Smooth muscle cell (in vitro differentiated cells): ENCODE measurements around the gene CTPS2. TPM values are rescaled to one million over a fixed set of nuclear protein-coding genes. Genes with fewer than 3 reads are reported as not detected.
"Not testable (repeated sequence)": the region's sequence is repeated elsewhere in the genome, so short reads cannot be mapped to it uniquely, and the experiment has no call there.

Experiments used
- DNase-seq: peaks from one replicate; lab custom pipeline; 2025; ENCODE audit not compliant: unreplicated experiment; lab: John Stamatoyannopoulos, UW
- H2AFZ ChIP-seq: fragments of 200-600 bp; sonication (generic); 2 replicates; pipeline ENCODE4 v1.6.0; 2016; ENCODE audit warnings: antibody characterized with exemption, low read depth, mild to moderate bottlenecking
- H3F3A ChIP-seq: fragments of 200-600 bp; sonication (generic); 2 replicates; pipeline ENCODE4 v1.6.0; 2017; ENCODE audit warnings: antibody characterized with exemption, low read depth
- H3K27ac ChIP-seq: fragments of 200-600 bp; sonication (generic); 2 replicates; pipeline ENCODE4 v1.5.1; 2016; ENCODE audit warnings: low read depth, mild to moderate bottlenecking
- H3K27me3 ChIP-seq: fragments of 200-600 bp; sonication (generic); 2 replicates; pipeline ENCODE4 v1.6.1; 2016; ENCODE audit warnings: low read depth, mild to moderate bottlenecking
- H3K36me3 ChIP-seq: fragments of 200-600 bp; sonication (generic); 2 replicates; pipeline ENCODE4 v1.5.1; 2016; ENCODE audit warnings: low read depth
- H3K4me1 ChIP-seq: fragments of 200-600 bp; sonication (generic); 2 replicates; pipeline ENCODE4 v1.5.1; 2016; ENCODE audit warnings: low read depth
- H3K4me2 ChIP-seq: fragments of 200-600 bp; sonication (generic); 2 replicates; pipeline ENCODE4 v1.6.0; 2016; ENCODE audit warnings: mild to moderate bottlenecking
- H3K4me3 ChIP-seq: fragments of 200-600 bp; sonication (generic); 2 replicates; pipeline ENCODE4 v1.5.1; 2016; ENCODE audit warnings: mild to moderate bottlenecking
- H3K79me2 ChIP-seq: fragments of 200-600 bp; sonication (generic); 2 replicates; pipeline ENCODE4 v1.6.0; 2016; ENCODE audit warnings: low read depth, mild to moderate bottlenecking
- H3K9ac ChIP-seq: fragments of 200-600 bp; sonication (generic); 2 replicates; pipeline ENCODE4 v1.6.0; 2016; ENCODE audit warnings: low read depth
- H3K9me3 ChIP-seq: fragments of 200-600 bp; sonication (generic); replicated peaks from 2 replicates; pipeline ENCODE4 v1.5.1; 2016; ENCODE audit warnings: low read depth
- H4K20me1 ChIP-seq: fragments of 200-600 bp; sonication (generic); 2 replicates; pipeline ENCODE4 v1.6.0; 2016; ENCODE audit warnings: low read depth
- CTCF ChIP-seq: fragments of 200-600 bp; sonication (generic); IDR thresholded peaks from 2 replicates; pipeline ENCODE4 v1.5.1; 2017; ENCODE audit warnings: borderline replicate concordance, mild to moderate bottlenecking, antibody characterized with exemption; ENCODE audit not compliant: insufficient read depth, poor library complexity, severe bottlenecking
- WGBS: methylation state at CpG from one replicate; pipeline ENCODE4 v1.1.7; 2016; ENCODE audit warnings: low lambda C conversion rate; 5-methylcytosine and 5-hydroxymethylcytosine counted together
- polyA plus RNA-seq: library from polyadenylated mRNA; unstranded; fragments of >200 nt; fragmentation: Nextera tagmentation; extraction: Ambion mirVana; gene quantifications from 2 replicates; pipeline ENCODE4 v1.2.1, GENCODE V29; 2016
- total RNA-seq: library from RNA; depleted of rRNA; stranded (reverse); fragments of >200 nt; gene quantifications from 2 replicates; pipeline ENCODE4 v1.2.3, GENCODE V29; 2014

The CTPS2 gene
- total and polyA plus RNA-seq, 2 experiments from 2014 or later = 19.4 to 37.1 TPM

DNA sequence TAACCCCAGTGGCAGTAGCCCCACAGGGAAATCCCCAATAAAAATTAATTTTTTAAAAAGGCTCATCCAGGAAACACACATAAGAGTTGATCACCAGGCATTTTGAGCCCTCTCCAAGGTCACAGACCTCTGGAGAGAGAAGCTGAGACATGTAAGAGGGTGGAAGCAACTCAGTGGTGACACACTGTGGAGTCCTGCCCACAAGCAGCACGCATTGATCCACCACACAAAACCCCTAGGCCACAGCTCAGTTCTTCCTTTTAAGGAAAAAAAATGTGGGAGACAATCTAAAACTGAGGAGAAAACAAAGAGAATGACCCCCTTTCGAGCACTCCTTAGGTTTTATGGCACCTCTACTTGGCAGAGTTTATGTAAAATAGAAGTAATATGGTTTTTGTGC lies 134.3 kb downstream of the CTPS2 start:
- Histone ChIP-seq H3K4me2 (no peak overlapping the region), H3K9me3 (peaks cover 10% of the 10 kb centered on the region), H4K20me1 (no peaks in the 10 kb centered on the region), H2AFZ (no peak overlapping the region), H3F3A (no peaks in the 10 kb centered on the region), H3K4me1 (peaks cover 21% of the 10 kb centered on the region), H3K27me3 (no peaks in the 10 kb centered on the region), H3K4me3 (no peak overlapping the region), H3K27ac (no peak overlapping the region), H3K36me3 (no peaks in the 10 kb centered on the region), H3K79me2 (no peaks in the 10 kb centered on the region), H3K9ac (no peak overlapping the region)
- no peak for DNase-seq
- WGBS = 36% methylated on average over 2 of the region's 2 CpGs
- no peak for TF ChIP-seq CTCF

DNA sequence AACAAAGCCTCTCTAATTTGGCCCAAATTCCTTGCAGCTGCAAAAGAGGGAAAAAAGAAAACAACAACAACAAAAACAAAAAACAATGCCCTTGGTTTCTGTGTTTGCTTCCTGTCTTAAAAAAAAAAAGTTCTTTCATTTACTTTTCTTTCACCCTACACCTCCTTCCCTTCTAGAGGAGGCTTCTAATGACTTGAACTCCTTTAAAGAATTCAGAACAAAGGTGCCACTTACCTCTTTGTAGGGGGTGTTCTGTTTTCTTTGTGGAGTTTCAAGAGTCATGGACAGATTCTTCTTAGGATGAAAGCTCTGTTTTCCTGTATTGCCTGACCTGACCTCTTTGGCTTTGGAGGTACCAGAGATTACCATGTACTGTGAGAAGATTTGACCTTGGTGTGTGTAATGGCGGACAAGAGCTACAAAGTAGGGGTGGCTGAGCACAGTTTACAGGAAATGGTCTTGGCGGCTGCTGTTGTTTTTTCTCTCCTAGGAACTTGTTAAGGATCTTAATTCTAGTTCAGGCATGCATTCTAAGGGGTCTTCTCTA lies 134.9 kb downstream of the CTPS2 start:
- H3K4me3 ChIP-seq = no peak overlapping the region
- H3K36me3 ChIP-seq = no peaks in the 10 kb centered on the region
- 74% methylated on average over 2 of the region's 2 CpGs for WGBS
- no peaks in the 10 kb centered on the region for H4K20me1 ChIP-seq
- H3K27ac ChIP-seq = no peak overlapping the region
- H3K27me3 ChIP-seq = no peaks in the 10 kb centered on the region
- no peak overlapping the region for H3K9ac ChIP-seq
- TF ChIP-seq CTCF = no peak
- H3K9me3 ChIP-seq = peaks cover 10% of the 10 kb centered on the region
- H3K4me2 ChIP-seq = no peak overlapping the region
- no peaks in the 10 kb centered on the region for H3K79me2 ChIP-seq
- DNase-seq = no peak
- no peak overlapping the region for H2AFZ ChIP-seq
- H3K4me1 ChIP-seq = peaks cover 21% of the 10 kb centered on the region
- H3F3A ChIP-seq = no peaks in the 10 kb centered on the region

- WGBS = 98% methylated on average over 26 of the region's 35 CpGs
Measured at GRCh38 chrX:16575388-16575787, 137.1 kb downstream of the CTPS2 start.

GRCh38 chrX:16573781-16574180 lies 138.7 kb downstream of the CTPS2 start:
- H3K36me3 ChIP-seq = no peaks in the 10 kb centered on the region
- DNase-seq = no peak
- no peak overlapping the region for H3K4me3 ChIP-seq
- H4K20me1 ChIP-seq = no peaks in the 10 kb centered on the region
- 83% methylated on average over 1 of the region's 1 CpG for whole genome bisulfite sequencing
- H3K9me3 ChIP-seq = no peaks in the 10 kb centered on the region
- no peak overlapping the region for H2AFZ ChIP-seq
- no peaks in the 10 kb centered on the region for H3F3A ChIP-seq
- H3K9ac ChIP-seq = no peak overlapping the region
- no peaks in the 10 kb centered on the region for H3K27me3 ChIP-seq
- peaks cover 9% of the 10 kb centered on the region for H3K4me1 ChIP-seq
- H3K4me2 ChIP-seq = no peak overlapping the region
- no peak overlapping the region for H3K27ac ChIP-seq
- H3K79me2 ChIP-seq = no peaks in the 10 kb centered on the region
- no peak for TF ChIP-seq CTCF

More at GRCh38 chrX:16575388-16575787, 137.1 kb downstream of the CTPS2 start:
- not testable (repeated sequence) for H4K20me1 ChIP-seq, H3K9ac ChIP-seq, H3K27ac ChIP-seq, H3K27me3 ChIP-seq, H3K4me2 ChIP-seq, H3K79me2 ChIP-seq, H3K36me3 ChIP-seq, H3K4me3 ChIP-seq, H3F3A ChIP-seq, H3K9me3 ChIP-seq, H2AFZ ChIP-seq, DNase-seq
- H3K4me1 ChIP-seq = peaks cover 20% of the 10 kb centered on the region
